HepG2 (cell line): ENCODE results near the gene PEX12. TPM values are rescaled to one million over a fixed set of nuclear protein-coding genes. Genes with fewer than 3 reads are reported as not detected.
A peak's percentile ranks its signal among the peaks of the same experiment; 100 is the strongest.

Experiments used
- ATM ChIP-seq: fragments of 450-650 bp; IDR thresholded peaks from 2 replicates; pipeline ENCODE4 v1.7.1; 2017; ENCODE audit warnings: mild to moderate bottlenecking, borderline replicate concordance
- CEBPG ChIP-seq: IDR thresholded peaks from 2 replicates; pipeline ENCODE4 v1.6.1; 2016
- KDM5B ChIP-seq: sonication (generic); formaldehyde crosslinking; IDR thresholded peaks from 2 replicates; pipeline ENCODE4 v1.4.0; 2020; ENCODE audit warnings: missing genetic modification reagents, mild to moderate bottlenecking, borderline replicate concordance
- PAWR ChIP-seq: sonication (generic); formaldehyde crosslinking; IDR thresholded peaks from 2 replicates; pipeline ENCODE4 v1.4.0; 2020; ENCODE audit warnings: missing genetic modification reagents, mild to moderate bottlenecking, borderline replicate concordance
- PITX1 ChIP-seq: sonication (generic); formaldehyde crosslinking; IDR thresholded peaks from 2 replicates; pipeline ENCODE4 v1.5.1; 2020; ENCODE audit warnings: mild to moderate bottlenecking, missing genetic modification reagents
- RFXANK ChIP-seq: IDR thresholded peaks from 2 replicates; pipeline ENCODE4 v1.6.1; 2016
- SOX6 ChIP-seq, 2 experiments: fragments of 450-650 bp in 1 of 2; sonication (generic) in 1 of 2; formaldehyde crosslinking in 1 of 2; IDR thresholded peaks; 2 replicates each; pipeline versions ENCODE4 v1.4.0 to v1.6.1; 2017 to 2020; ENCODE audit warnings: antibody characterized with exemption in 1 of 2, mild to moderate bottlenecking in 1 of 2, missing genetic modification reagents in 1 of 2
- SSRP1 ChIP-seq: IDR thresholded peaks from 2 replicates; pipeline ENCODE4 v1.6.1; 2016; ENCODE audit warnings: control low read depth
- ZBTB3 ChIP-seq: sonication (generic); formaldehyde crosslinking; IDR thresholded peaks from 2 replicates; pipeline ENCODE4 v1.4.0; 2020; ENCODE audit warnings: low read depth, mild to moderate bottlenecking, moderate library complexity, missing genetic modification reagents, borderline replicate concordance
- ZNF207 ChIP-seq: fragments of 450-650 bp; IDR thresholded peaks from 2 replicates; pipeline ENCODE4 v1.6.1; 2016; ENCODE audit warnings: antibody characterized with exemption, borderline replicate concordance
- ZNF30 ChIP-seq: sonication (generic); formaldehyde crosslinking; IDR thresholded peaks from 2 replicates; pipeline ENCODE4 v1.5.0; 2020; ENCODE audit warnings: mild to moderate bottlenecking, missing genetic modification reagents
- ZNF556 ChIP-seq: sonication (generic); formaldehyde crosslinking; IDR thresholded peaks from 2 replicates; pipeline ENCODE4 v1.4.0; 2020; ENCODE audit warnings: mild to moderate bottlenecking, missing genetic modification reagents, borderline replicate concordance
- ZNF703 ChIP-seq: sonication (generic); formaldehyde crosslinking; IDR thresholded peaks from 2 replicates; pipeline ENCODE4 v1.5.1; 2020; ENCODE audit warnings: missing genetic modification reagents, mild to moderate bottlenecking, moderate library complexity, borderline replicate concordance
- polyA plus RNA-seq, 8 experiments: library from polyadenylated mRNA; depleted of rRNA in 3 of 8; stranded (reverse) in 7 of 8; unstranded in 1 of 8; fragments of >200 nt; fragmentation: Illumina TruSeq in 4 of 8; extraction: Trizol in 4 of 8; gene quantifications; 2 replicates each; pipeline versions ENCODE4 v1.2.1 to v1.2.3, GENCODE V29; 2011 to 2016; ENCODE audit warnings: low read depth in 4 of 8, missing spikeins in 1 of 8, mixed read lengths in 1 of 8; ENCODE audit not compliant: insufficient read depth in 1 of 8
- total RNA-seq, 5 experiments: library from RNA; depleted of rRNA; stranded (reverse); fragments of >200 nt; fragmentation: Illumina TruSeq; extraction: Trizol; gene quantifications; 2 replicates each; pipeline ENCODE4 v1.2.3, GENCODE V29; 2016; ENCODE audit warnings: low read depth in 1 of 5
- TF ChIP-seq, protein P1 (sequence below): sonication (generic); formaldehyde crosslinking; IDR thresholded peaks from 2 replicates; pipeline ENCODE4 v1.4.0; 2020; ENCODE audit warnings: missing genetic modification reagents, borderline replicate concordance
- TF ChIP-seq, protein P2 (sequence below): sonication (generic); formaldehyde crosslinking; IDR thresholded peaks from 2 replicates; pipeline ENCODE4 v1.5.1; 2020; ENCODE audit warnings: mild to moderate bottlenecking, missing genetic modification reagents, borderline replicate concordance
- TF ChIP-seq, protein P3 (sequence below): sonication (generic); formaldehyde crosslinking; IDR thresholded peaks from 2 replicates; pipeline ENCODE4 v1.4.0; 2020; ENCODE audit warnings: mild to moderate bottlenecking, missing genetic modification reagents
- TF ChIP-seq, protein P4 (sequence below): sonication (generic); formaldehyde crosslinking; conservative IDR thresholded peaks from 2 replicates; pipeline ENCODE4 v1.4.0; 2020; ENCODE audit warnings: missing genetic modification reagents

The PEX12 gene
- total and polyA plus RNA-seq, 2 of the 13 experiments (the other 11 are each of a cell fraction or from before 2014, with no cell fraction given): 5.1 to 11.9 TPM

DNA sequence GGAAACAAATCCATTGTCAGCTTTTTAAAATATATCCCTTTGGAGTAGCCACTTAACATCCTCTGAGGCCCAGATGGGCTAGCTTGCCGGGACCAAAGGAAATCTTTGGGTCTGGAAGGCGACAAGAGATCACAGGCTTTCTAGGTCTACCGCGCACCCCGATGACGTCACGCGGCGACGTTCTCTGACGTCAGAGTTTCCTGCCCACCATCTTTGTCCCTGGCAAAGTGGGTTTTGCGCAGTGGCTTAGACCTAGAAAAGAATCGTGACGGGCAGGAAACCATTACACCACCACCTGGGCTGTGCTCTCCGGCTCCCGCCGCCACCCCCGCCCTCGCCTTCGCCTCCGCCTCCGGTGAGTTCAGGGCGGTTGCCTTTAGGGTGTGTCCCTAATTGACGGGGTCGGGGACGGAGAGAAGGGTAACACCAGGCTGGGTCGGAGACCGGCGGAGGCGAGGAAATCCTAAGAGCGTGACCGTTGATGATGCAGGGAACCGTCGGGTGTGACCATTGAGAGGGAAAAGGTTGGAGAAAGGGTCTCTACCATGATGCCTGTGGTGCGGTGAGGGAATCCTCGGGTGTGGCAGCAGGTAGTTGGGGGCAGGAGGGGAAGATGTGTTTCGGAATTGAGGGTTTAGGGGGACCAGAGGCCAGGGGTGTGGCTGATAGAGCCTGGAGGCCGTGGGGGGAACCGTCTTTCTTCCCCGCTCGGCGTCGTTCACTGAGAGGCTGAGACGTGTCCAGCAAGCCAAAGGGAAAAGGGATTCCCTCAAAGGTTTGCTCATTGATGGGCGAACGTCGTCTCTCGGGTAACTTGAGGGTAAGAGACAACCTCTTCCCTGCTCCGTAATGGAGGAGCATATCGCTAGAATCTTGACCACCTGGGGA, 8.9 kb upstream of the PEX12 start, which contains the start of gene AP2B1 (continued):
- TF ChIP-seq PAWR (no peak), ZNF556 (peak; percentile 85; the same call in 1 of the 2 replicates), ZNF207 (no peak), KDM5B (CRISPR knock-in tag) (peak; percentile 78; the same call in 1 of the 2 replicates), SSRP1 (CRISPR knock-in tag) (no peak), ZNF703 (peak; percentile 62; the same call in 1 of the 2 replicates), RFXANK (CRISPR knock-in tag) (peak; percentile 71; the same call in 1 of the 2 replicates), CEBPG (CRISPR knock-in tag) (no peak; the same call in 1 of the 2 replicates), SOX6 (IDR thresholded peaks at IDR 0.05) (no peak), SOX6 (CRISPR knock-in tag; IDR thresholded peaks at IDR 0.05) (peak; percentile 67; the same call in 1 of the 2 replicates), ZBTB3 (CRISPR knock-in tag) (no peak; the same call in 1 of the 2 replicates), ATM (no peak), PITX1 (CRISPR knock-in tag) (peak; percentile 61), ZNF30 (CRISPR knock-in tag) (no peak)
- TF ChIP-seq, protein P1, sequence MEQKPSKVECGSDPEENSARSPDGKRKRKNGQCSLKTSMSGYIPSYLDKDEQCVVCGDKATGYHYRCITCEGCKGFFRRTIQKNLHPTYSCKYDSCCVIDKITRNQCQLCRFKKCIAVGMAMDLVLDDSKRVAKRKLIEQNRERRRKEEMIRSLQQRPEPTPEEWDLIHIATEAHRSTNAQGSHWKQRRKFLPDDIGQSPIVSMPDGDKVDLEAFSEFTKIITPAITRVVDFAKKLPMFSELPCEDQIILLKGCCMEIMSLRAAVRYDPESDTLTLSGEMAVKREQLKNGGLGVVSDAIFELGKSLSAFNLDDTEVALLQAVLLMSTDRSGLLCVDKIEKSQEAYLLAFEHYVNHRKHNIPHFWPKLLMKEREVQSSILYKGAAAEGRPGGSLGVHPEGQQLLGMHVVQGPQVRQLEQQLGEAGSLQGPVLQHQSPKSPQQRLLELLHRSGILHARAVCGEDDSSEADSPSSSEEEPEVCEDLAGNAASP: peak; percentile 79
- TF ChIP-seq, protein P2, sequence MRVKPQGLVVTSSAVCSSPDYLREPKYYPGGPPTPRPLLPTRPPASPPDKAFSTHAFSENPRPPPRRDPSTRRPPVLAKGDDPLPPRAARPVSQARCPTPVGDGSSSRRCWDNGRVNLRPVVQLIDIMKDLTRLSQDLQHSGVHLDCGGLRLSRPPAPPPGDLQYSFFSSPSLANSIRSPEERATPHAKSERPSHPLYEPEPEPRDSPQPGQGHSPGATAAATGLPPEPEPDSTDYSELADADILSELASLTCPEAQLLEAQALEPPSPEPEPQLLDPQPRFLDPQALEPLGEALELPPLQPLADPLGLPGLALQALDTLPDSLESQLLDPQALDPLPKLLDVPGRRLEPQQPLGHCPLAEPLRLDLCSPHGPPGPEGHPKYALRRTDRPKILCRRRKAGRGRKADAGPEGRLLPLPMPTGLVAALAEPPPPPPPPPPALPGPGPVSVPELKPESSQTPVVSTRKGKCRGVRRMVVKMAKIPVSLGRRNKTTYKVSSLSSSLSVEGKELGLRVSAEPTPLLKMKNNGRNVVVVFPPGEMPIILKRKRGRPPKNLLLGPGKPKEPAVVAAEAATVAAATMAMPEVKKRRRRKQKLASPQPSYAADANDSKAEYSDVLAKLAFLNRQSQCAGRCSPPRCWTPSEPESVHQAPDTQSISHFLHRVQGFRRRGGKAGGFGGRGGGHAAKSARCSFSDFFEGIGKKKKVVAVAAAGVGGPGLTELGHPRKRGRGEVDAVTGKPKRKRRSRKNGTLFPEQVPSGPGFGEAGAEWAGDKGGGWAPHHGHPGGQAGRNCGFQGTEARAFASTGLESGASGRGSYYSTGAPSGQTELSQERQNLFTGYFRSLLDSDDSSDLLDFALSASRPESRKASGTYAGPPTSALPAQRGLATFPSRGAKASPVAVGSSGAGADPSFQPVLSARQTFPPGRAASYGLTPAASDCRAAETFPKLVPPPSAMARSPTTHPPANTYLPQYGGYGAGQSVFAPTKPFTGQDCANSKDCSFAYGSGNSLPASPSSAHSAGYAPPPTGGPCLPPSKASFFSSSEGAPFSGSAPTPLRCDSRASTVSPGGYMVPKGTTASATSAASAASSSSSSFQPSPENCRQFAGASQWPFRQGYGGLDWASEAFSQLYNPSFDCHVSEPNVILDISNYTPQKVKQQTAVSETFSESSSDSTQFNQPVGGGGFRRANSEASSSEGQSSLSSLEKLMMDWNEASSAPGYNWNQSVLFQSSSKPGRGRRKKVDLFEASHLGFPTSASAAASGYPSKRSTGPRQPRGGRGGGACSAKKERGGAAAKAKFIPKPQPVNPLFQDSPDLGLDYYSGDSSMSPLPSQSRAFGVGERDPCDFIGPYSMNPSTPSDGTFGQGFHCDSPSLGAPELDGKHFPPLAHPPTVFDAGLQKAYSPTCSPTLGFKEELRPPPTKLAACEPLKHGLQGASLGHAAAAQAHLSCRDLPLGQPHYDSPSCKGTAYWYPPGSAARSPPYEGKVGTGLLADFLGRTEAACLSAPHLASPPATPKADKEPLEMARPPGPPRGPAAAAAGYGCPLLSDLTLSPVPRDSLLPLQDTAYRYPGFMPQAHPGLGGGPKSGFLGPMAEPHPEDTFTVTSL: no peak
- TF ChIP-seq, protein P3, sequence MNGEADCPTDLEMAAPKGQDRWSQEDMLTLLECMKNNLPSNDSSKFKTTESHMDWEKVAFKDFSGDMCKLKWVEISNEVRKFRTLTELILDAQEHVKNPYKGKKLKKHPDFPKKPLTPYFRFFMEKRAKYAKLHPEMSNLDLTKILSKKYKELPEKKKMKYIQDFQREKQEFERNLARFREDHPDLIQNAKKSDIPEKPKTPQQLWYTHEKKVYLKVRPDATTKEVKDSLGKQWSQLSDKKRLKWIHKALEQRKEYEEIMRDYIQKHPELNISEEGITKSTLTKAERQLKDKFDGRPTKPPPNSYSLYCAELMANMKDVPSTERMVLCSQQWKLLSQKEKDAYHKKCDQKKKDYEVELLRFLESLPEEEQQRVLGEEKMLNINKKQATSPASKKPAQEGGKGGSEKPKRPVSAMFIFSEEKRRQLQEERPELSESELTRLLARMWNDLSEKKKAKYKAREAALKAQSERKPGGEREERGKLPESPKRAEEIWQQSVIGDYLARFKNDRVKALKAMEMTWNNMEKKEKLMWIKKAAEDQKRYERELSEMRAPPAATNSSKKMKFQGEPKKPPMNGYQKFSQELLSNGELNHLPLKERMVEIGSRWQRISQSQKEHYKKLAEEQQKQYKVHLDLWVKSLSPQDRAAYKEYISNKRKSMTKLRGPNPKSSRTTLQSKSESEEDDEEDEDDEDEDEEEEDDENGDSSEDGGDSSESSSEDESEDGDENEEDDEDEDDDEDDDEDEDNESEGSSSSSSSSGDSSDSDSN (CRISPR knock-in tag): peak; percentile 85
- TF ChIP-seq, protein P4, sequence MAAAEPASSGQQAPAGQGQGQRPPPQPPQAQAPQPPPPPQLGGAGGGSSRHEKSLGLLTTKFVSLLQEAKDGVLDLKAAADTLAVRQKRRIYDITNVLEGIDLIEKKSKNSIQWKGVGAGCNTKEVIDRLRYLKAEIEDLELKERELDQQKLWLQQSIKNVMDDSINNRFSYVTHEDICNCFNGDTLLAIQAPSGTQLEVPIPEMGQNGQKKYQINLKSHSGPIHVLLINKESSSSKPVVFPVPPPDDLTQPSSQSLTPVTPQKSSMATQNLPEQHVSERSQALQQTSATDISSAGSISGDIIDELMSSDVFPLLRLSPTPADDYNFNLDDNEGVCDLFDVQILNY (CRISPR knock-in tag): no peak
